Measurements from ENCODE around the gene TST.

GRCh38 chr22:37010976-37011375, 8.3 kb downstream of the TST start:
- TF ChIP-seq, protein P1, sequence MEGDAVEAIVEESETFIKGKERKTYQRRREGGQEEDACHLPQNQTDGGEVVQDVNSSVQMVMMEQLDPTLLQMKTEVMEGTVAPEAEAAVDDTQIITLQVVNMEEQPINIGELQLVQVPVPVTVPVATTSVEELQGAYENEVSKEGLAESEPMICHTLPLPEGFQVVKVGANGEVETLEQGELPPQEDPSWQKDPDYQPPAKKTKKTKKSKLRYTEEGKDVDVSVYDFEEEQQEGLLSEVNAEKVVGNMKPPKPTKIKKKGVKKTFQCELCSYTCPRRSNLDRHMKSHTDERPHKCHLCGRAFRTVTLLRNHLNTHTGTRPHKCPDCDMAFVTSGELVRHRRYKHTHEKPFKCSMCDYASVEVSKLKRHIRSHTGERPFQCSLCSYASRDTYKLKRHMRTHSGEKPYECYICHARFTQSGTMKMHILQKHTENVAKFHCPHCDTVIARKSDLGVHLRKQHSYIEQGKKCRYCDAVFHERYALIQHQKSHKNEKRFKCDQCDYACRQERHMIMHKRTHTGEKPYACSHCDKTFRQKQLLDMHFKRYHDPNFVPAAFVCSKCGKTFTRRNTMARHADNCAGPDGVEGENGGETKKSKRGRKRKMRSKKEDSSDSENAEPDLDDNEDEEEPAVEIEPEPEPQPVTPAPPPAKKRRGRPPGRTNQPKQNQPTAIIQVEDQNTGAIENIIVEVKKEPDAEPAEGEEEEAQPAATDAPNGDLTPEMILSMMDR (IDR thresholded peaks at IDR 0.05; ENCODE audit: extremely low read depth in 1 of 2, insufficient read depth in 1 of 2, low read depth in 1 of 2, low read length in 2 of 2) = no peak
- TF ChIP-seq EZH2 (IDR thresholded peaks at IDR 0.05; ENCODE audit: borderline replicate concordance, low read depth, low read length, severe bottlenecking) = no peak
